ENCODE results near the gene VAPA.

VAPA gene

GRCh38 chr18:9974279-9974915 lies 60.6 kb downstream of the VAPA start:
- no peak for DNase-seq (ENCODE audit: low spot score)

GRCh38 chr18:9975658-9976057 lies 61.8 kb downstream of the VAPA start:
- DNase-seq (ENCODE audit: low spot score) = no peak

- DNase-seq (ENCODE audit: low spot score) = no peak
These were observed 68.9 kb downstream of the VAPA start for GRCh38 chr18:9982711-9983110.

GRCh38 chr18:9984080-9984479 lies 70.3 kb downstream of the VAPA start:
- no peak for DNase-seq (ENCODE audit: low spot score)

- no peak for DNase-seq (ENCODE audit: low spot score)
These were observed 71.8 kb downstream of the VAPA start for GRCh38 chr18:9985641-9986040.

GRCh38 chr18:9986156-9986930 lies 72.5 kb downstream of the VAPA start:
- no peak for DNase-seq (ENCODE audit: low spot score)

- no peak for DNase-seq (ENCODE audit: low spot score)
These were observed 73.5 kb downstream of the VAPA start for GRCh38 chr18:9987345-9987744.

GRCh38 chr18:9987931-9988330 lies 74.1 kb downstream of the VAPA start:
- DNase-seq (ENCODE audit: low spot score) = no peak

- DNase-seq (ENCODE audit: low spot score) = no peak
These were observed 74.8 kb downstream of the VAPA start for GRCh38 chr18:9988665-9989064.

GRCh38 chr18:9989481-9989880 lies 75.7 kb downstream of the VAPA start:
- DNase-seq (ENCODE audit: low spot score) = no peak

- no peak for DNase-seq (ENCODE audit: low spot score)
These were observed 77.5 kb downstream of the VAPA start for GRCh38 chr18:9991011-9992000.

- DNase-seq (ENCODE audit: low spot score) = no peak
These were observed 78.6 kb downstream of the VAPA start for GRCh38 chr18:9992300-9992972.

- no peak for DNase-seq (ENCODE audit: low spot score)
These were observed 79.2 kb downstream of the VAPA start for GRCh38 chr18:9992973-9993520.

GRCh38 chr18:9993521-9994025 lies 79.8 kb downstream of the VAPA start:
- DNase-seq (ENCODE audit: low spot score) = no peak

- no peak for DNase-seq (ENCODE audit: low spot score)
These were observed 80.3 kb downstream of the VAPA start for GRCh38 chr18:9994026-9994570.

- no peak for DNase-seq (ENCODE audit: low spot score)
These were observed 81.0 kb downstream of the VAPA start for GRCh38 chr18:9994701-9995235.

- no peak for DNase-seq (ENCODE audit: low spot score)
These were observed 81.8 kb downstream of the VAPA start for GRCh38 chr18:9995631-9996030.

- DNase-seq (ENCODE audit: low spot score) = no peak
These were observed 82.3 kb downstream of the VAPA start for GRCh38 chr18:9996094-9996493.

- no peak for DNase-seq (ENCODE audit: low spot score)
These were observed 83.9 kb downstream of the VAPA start for GRCh38 chr18:9997711-9998110.

GRCh38 chr18:9998330-9998729 lies 84.5 kb downstream of the VAPA start:
- no peak for DNase-seq (ENCODE audit: low spot score)

- DNase-seq (ENCODE audit: low spot score) = no peak
These were observed 88.5 kb downstream of the VAPA start for GRCh38 chr18:10002280-10002679.
